IPS-18c (cell line): ENCODE results near the gene TMEM135.

ENCODE experiments used
- H3K4me3 ChIP-seq: 2 replicates; pipeline ENCODE4 v1.7.0; 2013; ENCODE audit warnings: low read depth, mild to moderate bottlenecking, low read length, moderate library complexity; ENCODE audit not compliant: insufficient read depth
- H3K9me3 ChIP-seq: one replicate; pipeline ENCODE4 v1.6.1; 2013; ENCODE audit warnings: mild to moderate bottlenecking, low read length, moderate library complexity; ENCODE audit not compliant: control insufficient read depth, insufficient read depth

Gene TMEM135

GRCh38 chr11:87194985-87195820 lies 157.5 kb downstream of the TMEM135 start:
- Histone ChIP-seq H3K4me3 (no peak overlapping the region), H3K9me3 (no peaks in the 10 kb centered on the region)

- H3K4me3 ChIP-seq, result no peak overlapping the region
- H3K9me3 ChIP-seq, result no peaks in the 10 kb centered on the region
Observed at GRCh38 chr11:87198266-87198881, 160.6 kb downstream of the TMEM135 start.

- no peak overlapping the region for H3K4me3 ChIP-seq
- no peaks in the 10 kb centered on the region for H3K9me3 ChIP-seq
Observed at GRCh38 chr11:87201376-87201775, 163.6 kb downstream of the TMEM135 start.

GRCh38 chr11:87203907-87204602 lies 166.3 kb downstream of the TMEM135 start:
- no peak overlapping the region for H3K4me3 ChIP-seq

GRCh38 chr11:87212891-87213290 lies 175.2 kb downstream of the TMEM135 start:
- Histone ChIP-seq H3K9me3 (no peaks in the 10 kb centered on the region), H3K4me3 (no peak overlapping the region)

More at GRCh38 chr11:87203907-87204602, 166.3 kb downstream of the TMEM135 start:
- no peaks in the 10 kb centered on the region for H3K9me3 ChIP-seq

GRCh38 chr11:87213444-87213843 lies 175.7 kb downstream of the TMEM135 start:
- H3K4me3 ChIP-seq, result no peak overlapping the region
- no peaks in the 10 kb centered on the region for H3K9me3 ChIP-seq

- Histone ChIP-seq H3K4me3 (no peak overlapping the region), H3K9me3 (no peaks in the 10 kb centered on the region)
Observed at GRCh38 chr11:87215236-87215635, 177.5 kb downstream of the TMEM135 start.

- Histone ChIP-seq H3K4me3 (no peak overlapping the region), H3K9me3 (no peaks in the 10 kb centered on the region)
Observed at GRCh38 chr11:87219266-87219665, 181.5 kb downstream of the TMEM135 start.

GRCh38 chr11:87223816-87224215 lies 186.1 kb downstream of the TMEM135 start:
- Histone ChIP-seq H3K4me3 (no peak overlapping the region), H3K9me3 (no peaks in the 10 kb centered on the region)

- Histone ChIP-seq H3K4me3 (no peak overlapping the region), H3K9me3 (no peaks in the 10 kb centered on the region)
Observed at GRCh38 chr11:87224486-87224885, 186.8 kb downstream of the TMEM135 start.

- Histone ChIP-seq H3K9me3 (no peaks in the 10 kb centered on the region), H3K4me3 (no peak overlapping the region)
Observed at GRCh38 chr11:87228820-87229219, 191.1 kb downstream of the TMEM135 start.

GRCh38 chr11:87230995-87231394 lies 193.3 kb downstream of the TMEM135 start:
- Histone ChIP-seq H3K4me3 (no peak overlapping the region), H3K9me3 (no peaks in the 10 kb centered on the region)

- no peaks in the 10 kb centered on the region for H3K9me3 ChIP-seq
- H3K4me3 ChIP-seq, result no peak overlapping the region
Observed at GRCh38 chr11:87232320-87232719, 194.6 kb downstream of the TMEM135 start.

GRCh38 chr11:87235366-87235765 lies 197.6 kb downstream of the TMEM135 start:
- Histone ChIP-seq H3K4me3 (no peak overlapping the region), H3K9me3 (no peaks in the 10 kb centered on the region)

- H3K9me3 ChIP-seq, result no peaks in the 10 kb centered on the region
- H3K4me3 ChIP-seq, result no peak overlapping the region
Observed at GRCh38 chr11:87236368-87236767, 198.6 kb downstream of the TMEM135 start.

- Histone ChIP-seq H3K4me3 (no peak overlapping the region), H3K9me3 (no peaks in the 10 kb centered on the region)
Observed at GRCh38 chr11:87239001-87239400, 201.3 kb downstream of the TMEM135 start.

- H3K4me3 ChIP-seq, result no peak overlapping the region
- no peaks in the 10 kb centered on the region for H3K9me3 ChIP-seq
Observed at GRCh38 chr11:87239531-87239930, 201.8 kb downstream of the TMEM135 start.

- Histone ChIP-seq H3K4me3 (no peak overlapping the region), H3K9me3 (no peaks in the 10 kb centered on the region)
Observed at GRCh38 chr11:87251560-87251959, 213.8 kb downstream of the TMEM135 start.
